Measurements from ENCODE around the gene WDR64. TPM values are rescaled to one million over a fixed set of nuclear protein-coding genes. Genes with fewer than 3 reads are reported as not detected.

Gene WDR64
- total and polyA plus RNA-seq, 9 donors: 0.10 to 0.67 (median 0.34) TPM; not detected in 2

GRCh38 chr1:241642593-241642944, 9.5 kb upstream of the WDR64 start:
- 92 to 96% (median 94%) methylated on average over 1 of the region's 1 CpG for WGBS, 3 donors
- TF ChIP-seq CTCF (IDR thresholded peaks at IDR 0.05) (no peak), EP300 (IDR thresholded peaks at IDR 0.05) (no peak), POLR2A (IDR thresholded peaks at IDR 0.05) (no peak)
- H3K9me3 ChIP-seq: no peaks in the 10 kb centered on the region
- peaks cover 2% of the 10 kb centered on the region for H3K4me1 ChIP-seq (ENCODE audit: insufficient read depth)
- no peaks in the 10 kb centered on the region for H3K36me3 ChIP-seq
- no peak overlapping the region for H3K27ac ChIP-seq
- H3K27me3 ChIP-seq: no peaks in the 10 kb centered on the region
- intact Hi-C loops (cut with DNase I): no loop called here
- no peak overlapping the region for H3K4me3 ChIP-seq
- DNase-seq: no peak

GRCh38 chr1:241644259-241644658, 7.8 kb upstream of the WDR64 start:
- DNase-seq: no peak
- no peaks in the 10 kb centered on the region for H3K4me1 ChIP-seq (ENCODE audit: insufficient read depth)
- H3K9me3 ChIP-seq: no peaks in the 10 kb centered on the region
- whole genome bisulfite sequencing, 3 donors: 92 to 100% (median 95%) methylated on average over 2 of the region's 2 CpGs
- no peak for TF ChIP-seq EP300 (IDR thresholded peaks at IDR 0.05)
- TF ChIP-seq CTCF (IDR thresholded peaks at IDR 0.05): no peak
- no peaks in the 10 kb centered on the region for H3K36me3 ChIP-seq
- no peaks in the 10 kb centered on the region for H3K27me3 ChIP-seq
- no peak overlapping the region for H3K4me3 ChIP-seq
- intact Hi-C loops (cut with DNase I): no loop called here
- H3K27ac ChIP-seq: peak overlapping the region in 1 of 2 donors; percentile 0

GRCh38 chr1:241645199-241645598, 6.9 kb upstream of the WDR64 start:
- 34 to 54% (median 36%) methylated on average over 4 of the region's 4 CpGs for WGBS, 3 donors
- TF ChIP-seq CTCF (IDR thresholded peaks at IDR 0.05): no peak
- TF ChIP-seq EP300 (IDR thresholded peaks at IDR 0.05): no peak
- no peak for TF ChIP-seq POLR2A (IDR thresholded peaks at IDR 0.05)
- Histone ChIP-seq H3K4me3 (no peak overlapping the region), H3K4me1 (ENCODE audit: insufficient read depth) (no peaks in the 10 kb centered on the region), H3K27ac (peak overlapping the region in 1 of 2 donors; percentile 63), H3K36me3 (no peaks in the 10 kb centered on the region), H3K27me3 (no peaks in the 10 kb centered on the region), H3K9me3 (no peaks in the 10 kb centered on the region)
- intact Hi-C loops (cut with DNase I): no loop called here
- peak in 4 of 5 donors; percentile 29 to 35 (median 32) for DNase-seq

- Histone ChIP-seq H3K27me3 (no peaks in the 10 kb centered on the region), H3K4me1 (ENCODE audit: insufficient read depth) (no peaks in the 10 kb centered on the region), H3K9me3 (no peaks in the 10 kb centered on the region), H3K27ac (no peak overlapping the region), H3K36me3 (no peaks in the 10 kb centered on the region), H3K4me3 (no peak overlapping the region)
- DNase-seq: no peak
- TF ChIP-seq CTCF (IDR thresholded peaks at IDR 0.05) (no peak), POLR2A (IDR thresholded peaks at IDR 0.05) (no peak), EP300 (IDR thresholded peaks at IDR 0.05) (no peak)
- WGBS, 3 donors: 89 to 96% (median 90%) methylated on average over 7 of the region's 7 CpGs
- intact Hi-C loops (cut with DNase I): no loop called here
Measured at GRCh38 chr1:241646201-241646600, 5.9 kb upstream of the WDR64 start.

GRCh38 chr1:241647658-241648057, 4.4 kb upstream of the WDR64 start:
- no peaks in the 10 kb centered on the region for H3K36me3 ChIP-seq
- no peaks in the 10 kb centered on the region for H3K9me3 ChIP-seq
- intact Hi-C loops (cut with DNase I): no loop called here
- no peaks in the 10 kb centered on the region for H3K4me1 ChIP-seq (ENCODE audit: insufficient read depth)
- H3K27ac ChIP-seq: no peak overlapping the region
- no peaks in the 10 kb centered on the region for H3K27me3 ChIP-seq
- no peak overlapping the region for H3K4me3 ChIP-seq
- TF ChIP-seq EP300 (IDR thresholded peaks at IDR 0.05) (no peak), POLR2A (IDR thresholded peaks at IDR 0.05) (no peak), CTCF (IDR thresholded peaks at IDR 0.05) (no peak)
- 92 to 97% (median 94%) methylated on average over 1 of the region's 1 CpG for WGBS, 3 donors
- no peak for DNase-seq

Data from ovary (tissue), 9 donors.